Fibroblast of lung (primary cell): ENCODE results near the gene RASA1.

Experiments used
- CTCF ChIP-seq, 2 donors: IDR thresholded peaks in 1 of 2; conservative IDR thresholded peaks in 1 of 2; 1 replicate in 1 of 2; 2 replicates in 1 of 2; pipeline ENCODE4 v1.5.1; 2011 to 2012; ENCODE audit warnings: low read length in 2 of 2, control low read depth in 1 of 2, inconsistent platforms in 1 of 2, low read depth in 1 of 2, mild to moderate bottlenecking in 1 of 2
- EZH2 ChIP-seq: IDR thresholded peaks from 2 replicates; pipeline ENCODE4 v1.5.1; 2012; ENCODE audit warnings: low read length, control low read depth, mild to moderate bottlenecking; ENCODE audit errors: missing control alignments

GRCh38 chr5:87300176-87300575 lies 32.5 kb downstream of the RASA1 start:
- TF ChIP-seq CTCF (conservative IDR thresholded peaks at IDR 0.05 in 1 of 2, IDR thresholded peaks at IDR 0.05 in 1 of 2; ENCODE audit: low read depth in 1 of 2, low read length in 2 of 2), result no peak
- TF ChIP-seq EZH2, result no peak
